ENCODE results near the gene PNMA1.

Gene PNMA1

GRCh38 chr14:73662487-73662943 is 51.7 kb downstream of the PNMA1 start:
- no peak for DNase-seq

GRCh38 chr14:73661872-73662271 is 52.3 kb downstream of the PNMA1 start:
- no peak for DNase-seq

All from activated naive CD4-positive, alpha-beta T cell (primary cell).